Astrocyte (in vitro differentiated cells and primary cell): ENCODE results near the gene KCNH2.

Experiments
- CTCF ChIP-seq: IDR thresholded peaks from 2 replicates; pipeline ENCODE4 v1.5.1; 2011; ENCODE audit warnings: low read depth, mild to moderate bottlenecking, inconsistent platforms, low read length, moderate library complexity; ENCODE audit not compliant: insufficient read depth
- EZH2 ChIP-seq: IDR thresholded peaks from 2 replicates; pipeline ENCODE4 v1.6.1; 2012; ENCODE audit warnings: mild to moderate bottlenecking, low read length, inconsistent platforms; ENCODE audit not compliant: insufficient read depth

GRCh38 chr7:151023232-151023631 lies 45.1 kb upstream of the KCNH2 start:
- TF ChIP-seq CTCF (no peak), EZH2 (no peak)
